HFF-Myc (cell line): ENCODE results near the gene CFDP1.

Source experiments
- DNase-seq: peaks from one replicate; pipeline ENCODE4 v3.0.0-alpha.2; 2011; ENCODE audit warnings: low read depth; ENCODE audit errors: extremely low read depth
- H3K4me3 ChIP-seq: replicated peaks from 2 replicates; pipeline ENCODE4 v1.5.1; 2011; ENCODE audit warnings: low read depth, mild to moderate bottlenecking, control low read depth, low read length
- TF ChIP-seq, protein P1 (sequence below): IDR thresholded peaks from 2 replicates; pipeline ENCODE4 v1.5.1; 2012; ENCODE audit warnings: mild to moderate bottlenecking, low read depth, low read length, control low read depth; ENCODE audit errors: missing control alignments

Gene CFDP1

DNA sequence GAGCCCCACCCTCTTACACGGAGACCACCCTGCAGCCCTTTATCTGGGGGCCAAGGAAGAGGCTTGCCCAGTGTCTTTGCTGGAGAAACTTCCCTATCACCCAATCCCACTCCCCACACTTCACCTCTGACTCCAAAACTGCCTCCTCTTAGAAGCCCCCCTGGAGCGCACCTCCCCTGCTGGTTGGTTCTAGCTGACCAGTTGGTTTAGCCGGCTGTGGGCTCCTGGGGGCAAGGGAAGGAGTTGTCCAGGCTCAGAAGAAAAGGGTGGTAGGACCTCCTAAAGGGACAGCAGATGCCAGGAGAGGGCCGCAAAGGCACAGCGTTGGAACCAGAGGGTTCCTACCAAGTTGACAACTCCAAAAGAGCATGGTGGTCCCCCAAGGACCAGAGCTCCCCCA, 183.9 kb downstream of the CFDP1 start:
- DNase-seq: no peak
- TF ChIP-seq, protein P1, sequence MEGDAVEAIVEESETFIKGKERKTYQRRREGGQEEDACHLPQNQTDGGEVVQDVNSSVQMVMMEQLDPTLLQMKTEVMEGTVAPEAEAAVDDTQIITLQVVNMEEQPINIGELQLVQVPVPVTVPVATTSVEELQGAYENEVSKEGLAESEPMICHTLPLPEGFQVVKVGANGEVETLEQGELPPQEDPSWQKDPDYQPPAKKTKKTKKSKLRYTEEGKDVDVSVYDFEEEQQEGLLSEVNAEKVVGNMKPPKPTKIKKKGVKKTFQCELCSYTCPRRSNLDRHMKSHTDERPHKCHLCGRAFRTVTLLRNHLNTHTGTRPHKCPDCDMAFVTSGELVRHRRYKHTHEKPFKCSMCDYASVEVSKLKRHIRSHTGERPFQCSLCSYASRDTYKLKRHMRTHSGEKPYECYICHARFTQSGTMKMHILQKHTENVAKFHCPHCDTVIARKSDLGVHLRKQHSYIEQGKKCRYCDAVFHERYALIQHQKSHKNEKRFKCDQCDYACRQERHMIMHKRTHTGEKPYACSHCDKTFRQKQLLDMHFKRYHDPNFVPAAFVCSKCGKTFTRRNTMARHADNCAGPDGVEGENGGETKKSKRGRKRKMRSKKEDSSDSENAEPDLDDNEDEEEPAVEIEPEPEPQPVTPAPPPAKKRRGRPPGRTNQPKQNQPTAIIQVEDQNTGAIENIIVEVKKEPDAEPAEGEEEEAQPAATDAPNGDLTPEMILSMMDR: no peak
- H3K4me3 ChIP-seq: peak overlapping the region; percentile 82

DNA sequence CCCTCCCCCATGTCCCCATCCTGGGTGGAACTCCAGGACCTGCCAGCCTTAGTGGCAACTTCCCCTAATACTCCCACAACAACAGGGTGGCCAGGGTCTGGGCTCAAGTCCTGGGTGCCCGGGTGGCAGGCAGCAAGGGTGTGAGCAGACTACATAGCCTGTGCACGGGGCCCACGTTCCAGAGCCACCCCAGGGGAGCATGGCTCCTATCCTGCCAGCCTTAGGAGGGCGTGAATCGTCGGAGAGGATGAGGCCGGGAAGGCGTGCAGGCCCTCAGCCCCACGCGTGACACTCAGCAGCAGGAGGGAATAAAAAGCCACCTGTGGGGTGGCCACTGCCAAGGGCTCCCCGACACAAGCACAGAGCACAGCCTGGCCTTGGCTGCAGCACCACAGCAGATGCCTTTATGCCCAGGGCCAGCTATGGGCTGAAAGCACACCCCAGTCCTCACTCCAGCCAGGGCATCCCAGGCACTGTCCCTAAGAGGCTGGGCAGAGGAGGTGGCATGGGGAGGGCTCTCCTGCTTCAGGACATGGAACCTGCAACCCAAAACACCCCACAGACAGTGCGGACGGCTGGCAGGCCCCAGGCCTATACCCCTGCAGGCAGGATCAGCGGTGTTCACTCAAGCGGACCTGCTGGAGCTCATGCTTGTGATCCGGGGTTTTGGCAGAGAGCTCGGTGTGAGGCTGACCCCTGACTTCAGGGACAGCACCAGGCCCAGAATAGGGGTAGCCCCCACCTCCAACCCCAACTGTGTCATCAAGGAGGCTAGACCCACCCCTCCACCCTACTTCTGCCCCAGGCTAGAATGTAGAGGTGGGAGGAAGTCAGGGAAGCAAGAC, 184.5 kb downstream of the CFDP1 start:
- H3K4me3 ChIP-seq: peak overlapping the region; percentile 82
- no peak for DNase-seq
- TF ChIP-seq, protein P1: no peak

DNA sequence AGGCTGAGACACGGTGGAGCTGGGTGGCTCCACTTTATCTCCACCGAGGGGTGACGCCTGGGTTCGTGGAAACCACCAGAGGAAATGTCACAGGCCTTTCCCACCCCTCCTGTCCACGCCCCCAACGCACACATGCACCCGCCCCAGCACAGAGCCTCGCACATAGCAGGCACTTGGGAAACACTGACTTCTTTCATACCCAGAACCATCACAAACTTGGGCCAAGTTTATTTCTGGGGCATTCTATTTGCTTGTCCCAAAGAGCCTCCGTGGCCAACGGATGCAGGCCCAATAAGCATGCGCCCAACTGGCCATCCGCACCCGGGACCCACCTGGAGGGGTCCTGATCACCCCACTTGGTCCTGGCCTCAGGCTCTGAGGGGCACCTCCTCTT, 185.2 kb downstream of the CFDP1 start:
- no peak for DNase-seq
- peak overlapping the region; percentile 82 for H3K4me3 ChIP-seq
- TF ChIP-seq, protein P1: no peak

DNA sequence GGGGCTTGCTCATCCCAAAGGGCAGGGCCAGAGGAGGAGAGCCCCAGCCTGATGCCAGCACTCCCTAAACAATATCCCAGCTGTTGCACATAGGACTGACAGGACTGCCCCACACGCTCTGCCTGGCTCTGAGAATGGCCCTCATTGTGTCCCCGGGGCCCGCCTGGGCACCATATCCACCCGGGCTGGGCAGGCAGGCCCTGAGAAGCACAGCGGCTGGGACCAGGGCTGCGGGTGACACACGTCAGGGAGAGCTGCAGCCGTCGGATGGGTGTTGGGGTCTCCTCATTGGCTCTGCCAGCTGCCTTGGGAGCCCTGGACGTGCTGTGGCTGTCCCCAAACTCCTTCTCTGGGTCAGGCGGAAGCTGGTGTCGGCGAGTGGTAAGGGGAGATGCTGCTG, 186.1 kb downstream of the CFDP1 start:
- H3K4me3 ChIP-seq: no peak overlapping the region
- no peak for DNase-seq
- TF ChIP-seq, protein P1: no peak

DNA sequence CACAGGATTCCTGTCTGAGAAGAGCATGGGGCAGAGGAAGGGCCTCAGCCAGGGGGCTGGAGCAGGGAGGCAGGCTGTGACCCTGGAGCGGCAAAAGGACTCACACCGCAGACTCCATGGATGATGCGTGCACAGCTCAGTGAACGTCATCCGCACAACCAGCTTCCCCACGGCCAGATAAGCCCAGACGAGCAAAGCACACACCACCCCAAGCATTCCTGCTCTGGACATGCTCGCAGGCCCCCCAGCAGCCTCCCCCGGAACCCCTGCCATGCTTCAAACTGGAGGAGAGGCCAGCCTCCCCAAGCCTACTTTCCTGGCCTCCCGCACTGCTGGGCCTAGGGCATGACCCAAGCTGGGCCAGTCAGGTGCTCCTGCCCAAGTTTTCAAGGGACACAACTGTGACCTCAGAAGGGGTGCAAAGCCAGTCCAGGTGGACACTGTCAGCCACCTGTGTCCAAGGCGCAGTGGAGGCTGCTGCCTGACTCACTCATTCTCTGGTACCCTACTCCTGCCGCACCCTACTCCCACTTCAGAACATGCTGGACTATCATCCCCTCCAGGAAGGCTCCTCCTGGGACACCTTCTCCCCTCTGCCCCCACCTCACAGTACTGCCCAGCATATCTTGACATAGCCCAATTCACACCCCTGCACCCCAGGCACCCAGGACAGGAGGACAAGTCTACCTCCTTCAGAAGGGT, 186.6 kb downstream of the CFDP1 start:
- TF ChIP-seq, protein P1: no peak
- DNase-seq: no peak
- H3K4me3 ChIP-seq: no peak overlapping the region

DNA sequence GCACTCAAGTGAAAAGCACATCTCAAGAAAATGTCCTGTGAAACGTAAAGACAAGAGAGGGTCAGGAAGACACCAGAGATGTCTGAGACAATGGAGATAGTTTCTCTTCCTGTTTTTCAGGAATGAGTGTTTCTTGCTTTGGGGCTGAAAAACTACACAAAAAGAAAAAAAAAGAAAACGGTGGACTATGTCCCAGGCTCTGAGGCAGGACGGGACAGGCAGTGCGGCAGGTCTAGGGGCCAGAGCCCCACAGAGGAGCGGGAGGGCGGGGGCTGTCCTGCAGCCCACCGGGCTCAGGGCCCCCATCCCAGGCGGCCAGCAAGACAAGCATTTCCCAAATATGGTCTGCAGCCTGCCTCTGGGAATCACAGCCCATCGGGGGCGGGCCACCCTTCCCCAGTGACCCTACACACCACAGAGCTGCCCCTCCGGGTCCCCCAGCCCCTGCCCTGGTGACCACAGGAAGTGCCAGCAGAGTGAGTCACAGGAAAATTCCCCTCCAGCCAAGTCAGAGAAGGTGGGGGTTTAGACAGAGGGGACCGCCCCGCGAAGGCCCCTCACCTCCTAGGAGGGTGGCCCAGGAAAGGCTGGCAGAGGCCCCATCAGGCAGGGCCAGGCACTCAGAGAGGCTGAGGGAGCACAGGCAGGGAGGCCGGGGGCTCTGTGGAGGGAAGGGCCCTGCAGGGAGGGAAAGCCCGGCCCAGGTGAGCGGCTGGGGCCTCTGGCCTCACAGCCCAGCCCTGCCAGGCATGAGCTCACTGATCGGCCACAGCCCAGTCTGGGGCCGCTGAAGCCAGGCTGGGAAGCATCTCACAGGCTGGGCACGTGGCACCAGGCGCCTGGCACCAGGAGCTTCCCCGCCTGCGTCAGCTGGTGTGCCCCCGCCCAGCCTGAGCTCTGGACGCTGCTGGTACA, 188.2 kb downstream of the CFDP1 start:
- DNase-seq: peak; percentile 94
- TF ChIP-seq, protein P1: no peak
- peak overlapping the region; percentile 9 for H3K4me3 ChIP-seq
